ENCODE results near the gene NRXN3. TPM values are rescaled to one million over a fixed set of nuclear protein-coding genes. Genes with fewer than 3 reads are reported as not detected.
A peak's percentile ranks its signal among the peaks of the same experiment; 100 is the strongest.

Gene NRXN3
- polyA plus RNA-seq (110 and 114 TPM in 2 replicates), polyA minus RNA-seq (242 and 310 TPM in 2 replicates)

- Histone ChIP-seq H3K36me3 (ENCODE audit: insufficient read depth, low read length) (no peaks in the 10 kb centered on the region), H3K9me3 (ENCODE audit: low read length) (no peaks in the 10 kb centered on the region), H2AFZ (ENCODE audit: low read depth, low read length) (no peak within 1 kb of the TSS), H3K9ac (ENCODE audit: low read length) (peak within 1 kb of the TSS; percentile 68), H3K27ac (ENCODE audit: low read length) (peak within 1 kb of the TSS; percentile 43), H4K20me1 (ENCODE audit: insufficient read depth) (no peaks in the 10 kb centered on the region), H3F3A (ENCODE audit: insufficient read depth, low read length, poor library complexity, severe bottlenecking) (no peaks in the 10 kb centered on the region), H3K4me3 (ENCODE audit: low read length) (peak within 1 kb of the TSS; percentile 83), H3K79me2 (replicated peaks; ENCODE audit: insufficient read depth, low read length) (peaks cover 50% of the 10 kb centered on the region), H3K27me3 (ENCODE audit: insufficient read depth, low read depth, low read length) (no peaks in the 10 kb centered on the region), H3K4me2 (ENCODE audit: low read length) (peak within 1 kb of the TSS; percentile 78), H3K9me2 (ENCODE audit: insufficient read depth, low read length) (no peaks in the 10 kb centered on the region)
- TF ChIP-seq MXI1 (conservative IDR thresholded peaks at IDR 0.05; ENCODE audit: poor library complexity, severe bottlenecking) (no peak), SMC3 (conservative IDR thresholded peaks at IDR 0.05; ENCODE audit: poor library complexity) (peak; percentile 68), POLR2AphosphoS5 (IDR thresholded peaks at IDR 0.05) (peak; percentile 85), EP300 (conservative IDR thresholded peaks at IDR 0.05; ENCODE audit: poor library complexity, severe bottlenecking) (no peak), EZH2 (IDR thresholded peaks at IDR 0.05; ENCODE audit: borderline replicate concordance, insufficient read depth, low read length, poor library complexity, severe bottlenecking) (no peak), RAD21 (conservative IDR thresholded peaks at IDR 0.05) (peak; percentile 70), CTCF (IDR thresholded peaks at IDR 0.05; ENCODE audit: poor library complexity, severe bottlenecking) (peak; percentile 46), TAF1 (IDR thresholded peaks at IDR 0.05; ENCODE audit: low read depth) (peak; percentile 96)
- TF ChIP-seq, protein P1, sequence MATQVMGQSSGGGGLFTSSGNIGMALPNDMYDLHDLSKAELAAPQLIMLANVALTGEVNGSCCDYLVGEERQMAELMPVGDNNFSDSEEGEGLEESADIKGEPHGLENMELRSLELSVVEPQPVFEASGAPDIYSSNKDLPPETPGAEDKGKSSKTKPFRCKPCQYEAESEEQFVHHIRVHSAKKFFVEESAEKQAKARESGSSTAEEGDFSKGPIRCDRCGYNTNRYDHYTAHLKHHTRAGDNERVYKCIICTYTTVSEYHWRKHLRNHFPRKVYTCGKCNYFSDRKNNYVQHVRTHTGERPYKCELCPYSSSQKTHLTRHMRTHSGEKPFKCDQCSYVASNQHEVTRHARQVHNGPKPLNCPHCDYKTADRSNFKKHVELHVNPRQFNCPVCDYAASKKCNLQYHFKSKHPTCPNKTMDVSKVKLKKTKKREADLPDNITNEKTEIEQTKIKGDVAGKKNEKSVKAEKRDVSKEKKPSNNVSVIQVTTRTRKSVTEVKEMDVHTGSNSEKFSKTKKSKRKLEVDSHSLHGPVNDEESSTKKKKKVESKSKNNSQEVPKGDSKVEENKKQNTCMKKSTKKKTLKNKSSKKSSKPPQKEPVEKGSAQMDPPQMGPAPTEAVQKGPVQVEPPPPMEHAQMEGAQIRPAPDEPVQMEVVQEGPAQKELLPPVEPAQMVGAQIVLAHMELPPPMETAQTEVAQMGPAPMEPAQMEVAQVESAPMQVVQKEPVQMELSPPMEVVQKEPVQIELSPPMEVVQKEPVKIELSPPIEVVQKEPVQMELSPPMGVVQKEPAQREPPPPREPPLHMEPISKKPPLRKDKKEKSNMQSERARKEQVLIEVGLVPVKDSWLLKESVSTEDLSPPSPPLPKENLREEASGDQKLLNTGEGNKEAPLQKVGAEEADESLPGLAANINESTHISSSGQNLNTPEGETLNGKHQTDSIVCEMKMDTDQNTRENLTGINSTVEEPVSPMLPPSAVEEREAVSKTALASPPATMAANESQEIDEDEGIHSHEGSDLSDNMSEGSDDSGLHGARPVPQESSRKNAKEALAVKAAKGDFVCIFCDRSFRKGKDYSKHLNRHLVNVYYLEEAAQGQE (IDR thresholded peaks at IDR 0.05; ENCODE audit: borderline replicate concordance), result peak; percentile 61
Measured at GRCh38 chr14:78170203-78170602, at the start of gene NRXN3. Gene NRXN3, plus strand, starts transcription at chr14:78170373. Its CDS starts 72,721 bp downstream, at chr14:78243094.

DNA sequence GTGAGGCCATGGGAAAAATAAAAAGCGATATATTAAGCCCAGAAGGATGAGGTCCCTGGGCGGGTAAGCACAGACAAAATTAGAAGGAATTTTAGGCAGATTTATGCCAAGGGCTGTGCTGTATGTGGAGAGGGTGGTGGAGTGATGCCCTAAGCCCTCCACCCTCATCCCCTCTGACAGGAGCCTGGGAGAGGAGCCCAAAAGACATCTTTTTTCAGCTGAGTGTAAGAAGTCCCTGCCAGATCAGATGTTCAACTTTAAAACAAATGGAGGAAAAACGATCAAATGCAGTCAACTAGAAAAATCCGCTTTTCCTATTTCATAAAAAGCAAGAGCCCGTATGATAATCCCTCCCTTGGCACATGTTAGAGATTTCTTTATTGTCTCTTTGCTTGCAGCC is 47.7 kb upstream of the NRXN3 start:
- no peaks in the 10 kb centered on the region for H4K20me1 ChIP-seq (ENCODE audit: insufficient read depth)
- no peaks in the 10 kb centered on the region for H3K79me2 ChIP-seq (replicated peaks; ENCODE audit: insufficient read depth, low read length)
- no peak overlapping the region for H3K4me2 ChIP-seq (ENCODE audit: low read length)
- H3K27ac ChIP-seq (ENCODE audit: low read length), result no peak overlapping the region
- no peak overlapping the region for H3K4me3 ChIP-seq (ENCODE audit: low read length)
- no peak overlapping the region for H2AFZ ChIP-seq (ENCODE audit: low read depth, low read length)
- no peaks in the 10 kb centered on the region for H3K36me3 ChIP-seq (ENCODE audit: insufficient read depth, low read length)
- H3K9me2 ChIP-seq (ENCODE audit: insufficient read depth, low read length), result no peaks in the 10 kb centered on the region
- H3K9me3 ChIP-seq (ENCODE audit: low read length), result no peaks in the 10 kb centered on the region
- no peak overlapping the region for H3K9ac ChIP-seq (ENCODE audit: low read length)
- no peaks in the 10 kb centered on the region for H3K27me3 ChIP-seq (ENCODE audit: insufficient read depth, low read depth, low read length)
- TF ChIP-seq EP300 (conservative IDR thresholded peaks at IDR 0.05; ENCODE audit: poor library complexity, severe bottlenecking) (no peak), SMC3 (conservative IDR thresholded peaks at IDR 0.05; ENCODE audit: poor library complexity) (no peak), MXI1 (conservative IDR thresholded peaks at IDR 0.05; ENCODE audit: poor library complexity, severe bottlenecking) (no peak), POLR2AphosphoS5 (IDR thresholded peaks at IDR 0.05) (no peak), EZH2 (IDR thresholded peaks at IDR 0.05; ENCODE audit: borderline replicate concordance, insufficient read depth, low read length, poor library complexity, severe bottlenecking) (no peak), RAD21 (conservative IDR thresholded peaks at IDR 0.05) (no peak), TAF1 (IDR thresholded peaks at IDR 0.05; ENCODE audit: low read depth) (no peak), CTCF (IDR thresholded peaks at IDR 0.05; ENCODE audit: poor library complexity, severe bottlenecking) (no peak)
- TF ChIP-seq, protein P1 (IDR thresholded peaks at IDR 0.05; ENCODE audit: borderline replicate concordance), result no peak
- H3F3A ChIP-seq (ENCODE audit: insufficient read depth, low read length, poor library complexity, severe bottlenecking), result no peaks in the 10 kb centered on the region
